Upper lobe of left lung (tissue), 6 donors: Measurements from ENCODE around the gene MYPN. TPM values are rescaled to one million over a fixed set of nuclear protein-coding genes. Genes with fewer than 3 reads are reported as not detected.

Experiments used
- ATAC-seq, 2 donors: fragments of 200-7000 bp; cut with Tn5 transposase; one replicate each; pipeline ENCODE4 v1.9.1; 2022; ENCODE audit warnings: mild to moderate bottlenecking in 2 of 2, moderate library complexity in 2 of 2; ENCODE audit not compliant: low FRiP score in 2 of 2
- DNase-seq, 2 donors: peaks; one replicate each; pipeline ENCODE4 v3.0.0-alpha.2; 2019 to 2020
- H3K27ac ChIP-seq, 4 donors: fragments of 200-600 bp; sonication (generic); one replicate each; pipeline ENCODE4 v1.5.1; 2016 to 2019
- H3K27me3 ChIP-seq, 4 donors: fragments of 200-600 bp; sonication (generic); one replicate each; pipeline ENCODE4 v1.5.1; 2017 to 2019
- H3K36me3 ChIP-seq, 4 donors: fragments of 200-600 bp; sonication (generic); one replicate each; pipeline ENCODE4 v1.5.1; 2016 to 2019
- H3K4me1 ChIP-seq, 4 donors: fragments of 200-600 bp; sonication (generic); one replicate each; pipeline ENCODE4 v1.5.1; 2018 to 2019
- H3K4me3 ChIP-seq, 4 donors: fragments of 200-600 bp; sonication (generic); one replicate each; pipeline ENCODE4 v1.5.1; 2017 to 2019; ENCODE audit warnings: mild to moderate bottlenecking in 2 of 4, moderate library complexity in 1 of 4
- H3K9me3 ChIP-seq, 4 donors: fragments of 200-600 bp; sonication (generic); one replicate each; pipeline ENCODE4 v1.5.1; 2018 to 2019
- CTCF ChIP-seq, 6 experiments: fragments of 450-650 bp in 4 of 6; fragments of 200-600 bp in 2 of 6; sonication (generic) in 2 of 6; IDR thresholded peaks; one replicate each; pipeline ENCODE4 v1.5.1; 2016 to 2019; ENCODE audit warnings: antibody characterized with exemption in 6 of 6
- EP300 ChIP-seq, 4 donors: sonication (generic); formaldehyde crosslinking; IDR thresholded peaks; one replicate each; pipeline ENCODE4 v1.5.1; 2017; ENCODE audit warnings: antibody characterized with exemption in 4 of 4, control low read depth in 2 of 4
- POLR2A ChIP-seq, 4 donors: fragments of 450-650 bp; IDR thresholded peaks; one replicate each; pipeline ENCODE4 v1.5.1; 2016 to 2017; ENCODE audit warnings: antibody characterized with exemption in 4 of 4, mild to moderate bottlenecking in 2 of 4
- POLR2AphosphoS5 ChIP-seq, 2 donors: sonication (generic); formaldehyde crosslinking; IDR thresholded peaks; one replicate each; pipeline ENCODE4 v1.5.1; 2017; ENCODE audit warnings: antibody characterized with exemption in 2 of 2
- WGBS, 2 donors: methylation state at CpG; one replicate each; pipeline ENCODE4 v1.1.5; 2017 to 2018; 5-methylcytosine and 5-hydroxymethylcytosine counted together
- total RNA-seq, 6 donors: library from RNA; depleted of rRNA in 4 of 6; stranded (reverse); fragments of >200 nt in 4 of 6; gene quantifications; one replicate each; pipeline versions ENCODE4 v1.1.0 to v1.2.1, GENCODE V29; 2016 to 2021
- donor health status: DM: no; HTN: no; CAD: no; lungs with moderate emphysema.
- donor health status: DM: no; HTN: yes; CAD: no; lungs with severe emphysema.

MYPN gene
- not detected for total RNA-seq

- no peak for TF ChIP-seq POLR2A (IDR thresholded peaks at IDR 0.05)
- no peak for TF ChIP-seq EP300 (IDR thresholded peaks at IDR 0.05)
- no peak for TF ChIP-seq CTCF (IDR thresholded peaks at IDR 0.05)
- no peak for TF ChIP-seq POLR2AphosphoS5 (IDR thresholded peaks at IDR 0.05)
- DNase-seq = no peak
- no peaks in the 10 kb centered on the region for H3K9me3 ChIP-seq
- no peaks in the 10 kb centered on the region for H3K27me3 ChIP-seq
- no peaks in the 10 kb centered on the region for H3K4me1 ChIP-seq
- H3K4me3 ChIP-seq = no peak within 1 kb of the TSS
- WGBS, 2 donors = 65 to 73% methylated on average over 3 of the region's 3 CpGs
- no peak within 1 kb of the TSS for H3K27ac ChIP-seq
- no peaks in the 10 kb centered on the region for H3K36me3 ChIP-seq
- no peak for ATAC-seq
Measured at GRCh38 chr10:68109331-68109730, at the start of gene MYPN. TSS of gene MYPN (plus strand) at chr10:68109488. CDS start at chr10:68121439, 11,951 bp downstream.

GRCh38 chr10:68067029-68067428 is 42.3 kb upstream of the MYPN start:
- Histone ChIP-seq H3K9me3 (no peaks in the 10 kb centered on the region), H3K27me3 (no peaks in the 10 kb centered on the region), H3K27ac (peak overlapping the region in 2 of 4 donors; percentile 33 to 35), H3K4me1 (peaks cover 6 to 16% (median 11%) of the 10 kb centered on the region in 4 donors), H3K4me3 (no peak overlapping the region), H3K36me3 (peaks cover 0 to 22% (median 3%) of the 10 kb centered on the region in 4 donors)
- ATAC-seq = peak in 1 of 2 donors; percentile 61
- WGBS, 2 donors = 46 to 56% methylated on average over 4 of the region's 4 CpGs
- no peak for DNase-seq
- TF ChIP-seq POLR2AphosphoS5 (IDR thresholded peaks at IDR 0.05) = no peak
- TF ChIP-seq POLR2A (IDR thresholded peaks at IDR 0.05) = no peak
- peak in 1 of 4 donors; percentile 74 for TF ChIP-seq EP300 (IDR thresholded peaks at IDR 0.05)
- TF ChIP-seq CTCF (IDR thresholded peaks at IDR 0.05) = no peak

- peak overlapping the region in 1 of 4 donors; percentile 35 for H3K27ac ChIP-seq
- WGBS, 2 donors = 74 to 77% methylated on average over 3 of the region's 3 CpGs
Measured at GRCh38 chr10:68067508-68067907, 41.8 kb upstream of the MYPN start.

GRCh38 chr10:68073631-68074030 is 35.7 kb upstream of the MYPN start:
- no peaks in the 10 kb centered on the region for H3K27me3 ChIP-seq
- peak overlapping the region; percentile 97 to 100 (median 99) for H3K27ac ChIP-seq
- no peaks in the 10 kb centered on the region for H3K9me3 ChIP-seq
- DNase-seq (no peak), ATAC-seq (no peak)
- 9% methylated on average over 3 of the region's 3 CpGs for WGBS, 2 donors
- H3K4me3 ChIP-seq = peak overlapping the region; percentile 69 to 96 (median 89)
- H3K36me3 ChIP-seq = peaks cover 0 to 16% (median 2%) of the 10 kb centered on the region in 4 donors
- TF ChIP-seq POLR2AphosphoS5 (IDR thresholded peaks at IDR 0.05) (no peak), POLR2A (IDR thresholded peaks at IDR 0.05) (no peak), CTCF (IDR thresholded peaks at IDR 0.05) (no peak), EP300 (IDR thresholded peaks at IDR 0.05) (no peak)
- peaks cover 26 to 40% (median 31%) of the 10 kb centered on the region in 4 donors for H3K4me1 ChIP-seq

More at GRCh38 chr10:68067508-68067907, 41.8 kb upstream of the MYPN start:
- H3K4me1 ChIP-seq = peaks cover 11 to 21% (median 16%) of the 10 kb centered on the region in 4 donors
- H3K27me3 ChIP-seq = no peaks in the 10 kb centered on the region
- no peak for ATAC-seq
- TF ChIP-seq POLR2AphosphoS5 (IDR thresholded peaks at IDR 0.05) (no peak), POLR2A (IDR thresholded peaks at IDR 0.05) (no peak)
- no peaks in the 10 kb centered on the region for H3K9me3 ChIP-seq
- no peak for DNase-seq
- H3K36me3 ChIP-seq = peaks cover 0 to 22% (median 3%) of the 10 kb centered on the region in 4 donors
- H3K4me3 ChIP-seq = no peak overlapping the region

- 1% methylated on average over 22 to 27 of the region's 27 CpGs for WGBS, 2 donors
Measured at GRCh38 chr10:68074031-68074774, 35.1 kb upstream of the MYPN start.

More at GRCh38 chr10:68074031-68074774, 35.1 kb upstream of the MYPN start:
- H3K4me1 ChIP-seq = peaks cover 26 to 40% (median 31%) of the 10 kb centered on the region in 4 donors
- peak overlapping the region; percentile 69 to 96 (median 89) for H3K4me3 ChIP-seq
- peak in 1 of 4 donors; percentile 17 for TF ChIP-seq POLR2A (IDR thresholded peaks at IDR 0.05)
- no peak for TF ChIP-seq POLR2AphosphoS5 (IDR thresholded peaks at IDR 0.05)
- H3K27me3 ChIP-seq = no peaks in the 10 kb centered on the region
- peak overlapping the region; percentile 97 to 100 (median 99) for H3K27ac ChIP-seq
- H3K9me3 ChIP-seq = no peaks in the 10 kb centered on the region
- H3K36me3 ChIP-seq = peaks cover 0 to 15% (median 2%) of the 10 kb centered on the region in 4 donors
- DNase-seq (no peak), ATAC-seq (peak in 1 of 2 donors; percentile 30)
